Pancreas (tissue), 10 donors: ENCODE data around the gene TTC7B. TPM values are rescaled to one million over a fixed set of nuclear protein-coding genes. Genes with fewer than 3 reads are reported as not detected.

ENCODE experiments used
- ATAC-seq, 4 donors: fragments of 200-7000 bp; cut with Tn5 transposase; one replicate each; pipeline versions ENCODE4 v1.8.0 to v1.9.1; 2020; ENCODE audit warnings: mild to moderate bottlenecking in 4 of 4, moderate library complexity in 4 of 4
- DNase-seq, 6 donors: peaks; one replicate each; pipeline ENCODE4 v3.0.0-alpha.2; 2020
- FAIRE-seq: peaks from 2 replicates; lab custom pipeline; 2012; peaks lifted over from hg19 to GRCh38; lab: Jason Lieb, UNC
- H3K27ac ChIP-seq, 4 donors: fragments of 200-600 bp; sonication (generic); 1 replicate in 3 of 4; 2 replicates in 1 of 4; pipeline versions ENCODE4 v1.5.0 to v1.8.0; 2020
- H3K27me3 ChIP-seq, 4 donors: fragments of 200-600 bp; one replicate each; pipeline ENCODE4 v1.8.0; 2021
- H3K36me3 ChIP-seq, 3 donors: fragments of 200-600 bp; sonication (generic) in 1 of 3; one replicate each; pipeline versions ENCODE4 v1.5.0 to v1.8.0; 2020 to 2021
- H3K4me1 ChIP-seq, 3 donors: fragments of 200-600 bp; one replicate each; pipeline ENCODE4 v1.8.0; 2021
- H3K4me3 ChIP-seq, 4 donors: fragments of 200-600 bp; sonication (generic) in 2 of 4; one replicate each; pipeline versions ENCODE4 v1.5.0 to v1.8.0; 2020 to 2021
- H3K9me3 ChIP-seq, 4 donors: fragments of 200-600 bp; one replicate each; pipeline ENCODE4 v1.8.0; 2021
- CTCF ChIP-seq, 4 donors: fragments of 200-600 bp; sonication (generic) in 3 of 4; IDR thresholded peaks; one replicate each; pipeline versions ENCODE4 v1.5.0 to v1.8.0; 2021; ENCODE audit warnings: antibody characterized with exemption in 4 of 4
- WGBS, 2 donors: extraction: QIAGEN DNeasy Blood & Tissue Kit; methylation state at CpG; one replicate each; pipeline ENCODE4 v1.1.7; 2013; 5-methylcytosine and 5-hydroxymethylcytosine counted together
- intact Hi-C, 3 donors: fragments of 100-400 bp; cut with DNase I; formaldehyde crosslinking; loops; one replicate each; pipeline versions ENCODE4 v1.11.1 to v1.14.2; 2022
- polyA plus RNA-seq, 2 donors: library from polyadenylated mRNA; stranded (reverse); fragments of 200-250 nt; gene quantifications; one replicate each; pipeline ENCODE4 v1.2.3, GENCODE V29; 2013
- total RNA-seq, 6 donors: library from RNA; stranded (reverse); fragmentation: NEBNext Ultra II Directional in 4 of 6; extraction: Animal tissue kit (Norgen Biotek cat#: 25700) in 4 of 6; gene quantifications; one replicate each; pipeline versions ENCODE4 v1.2.1 to v1.2.4, GENCODE V29; 2021 to 2023
- donor health status: healthy with polysubstance abuse.
- donor health status: DM: no; HTN: no; CAD: no; lungs with moderate emphysema.
- donor health status: DM: no; HTN: no; CAD: no.
- donor health status: control.
- donor health status: control.
- donor health status: Bipolar disorder and iron deficiency.
- donor health status: DM: yes; HTN: yes; CAD: no.
- donor health status: DM: no; HTN: no; CAD: no.
- donor health status: DM: no; HTN: no; CAD: no.
- donor health status: DM: yes; HTN: yes; CAD: no.

Gene TTC7B
- total and polyA plus RNA-seq, 8 donors, result 8.9 to 39.6 (median 29.6) TPM

GRCh38 chr14:90543876-90544275 is 272.4 kb downstream of the TTC7B start:
- no peak for ATAC-seq
- no peak overlapping the region for H3K4me3 ChIP-seq
- FAIRE-seq, result no peak
- no peak overlapping the region for H3K27ac ChIP-seq
- no peaks in the 10 kb centered on the region for H3K27me3 ChIP-seq
- WGBS, 2 donors, result 89 to 92% methylated on average over 6 of the region's 6 CpGs
- intact Hi-C loops, result no loop called here
- TF ChIP-seq CTCF (IDR thresholded peaks at IDR 0.05), result no peak
- no peaks in the 10 kb centered on the region for H3K36me3 ChIP-seq
- no peak for DNase-seq
- H3K9me3 ChIP-seq, result no peaks in the 10 kb centered on the region
- no peaks in the 10 kb centered on the region for H3K4me1 ChIP-seq

GRCh38 chr14:90541076-90541634 is 275.1 kb downstream of the TTC7B start:
- peak in 2 of 6 donors; percentile 51 to 60 for DNase-seq
- WGBS, 2 donors, result 95 to 97% methylated on average over 26 of the region's 26 CpGs
- no peak for FAIRE-seq

GRCh38 chr14:90540437-90540836 is 275.8 kb downstream of the TTC7B start:
- intact Hi-C loops, result no loop called here
- no peak for TF ChIP-seq CTCF (IDR thresholded peaks at IDR 0.05)
- 88 to 93% methylated on average over 4 of the region's 4 CpGs for WGBS, 2 donors
- DNase-seq (no peak), FAIRE-seq (no peak), ATAC-seq (no peak)
- Histone ChIP-seq H3K4me1 (no peaks in the 10 kb centered on the region), H3K4me3 (no peak overlapping the region), H3K27me3 (no peaks in the 10 kb centered on the region), H3K9me3 (no peaks in the 10 kb centered on the region), H3K36me3 (no peaks in the 10 kb centered on the region), H3K27ac (no peak overlapping the region)

More at GRCh38 chr14:90541076-90541634, 275.1 kb downstream of the TTC7B start:
- H3K4me1 ChIP-seq, result no peaks in the 10 kb centered on the region
- H3K9me3 ChIP-seq, result no peaks in the 10 kb centered on the region
- H3K27me3 ChIP-seq, result no peaks in the 10 kb centered on the region
- ATAC-seq, result no peak
- TF ChIP-seq CTCF (IDR thresholded peaks at IDR 0.05), result no peak
- H3K4me3 ChIP-seq, result no peak overlapping the region
- no peaks in the 10 kb centered on the region for H3K36me3 ChIP-seq
- no peak overlapping the region for H3K27ac ChIP-seq
- intact Hi-C loops, result no loop called here

GRCh38 chr14:90539996-90540395 is 276.2 kb downstream of the TTC7B start:
- whole genome bisulfite sequencing, 2 donors, result 91 to 92% methylated on average over 12 of the region's 12 CpGs
- Histone ChIP-seq H3K27ac (no peak overlapping the region), H3K36me3 (no peaks in the 10 kb centered on the region), H3K4me1 (no peaks in the 10 kb centered on the region), H3K9me3 (no peaks in the 10 kb centered on the region), H3K27me3 (no peaks in the 10 kb centered on the region), H3K4me3 (no peak overlapping the region)
- TF ChIP-seq CTCF (IDR thresholded peaks at IDR 0.05), result no peak
- intact Hi-C loops, result no loop called here
- DNase-seq (no peak), ATAC-seq (no peak), FAIRE-seq (no peak)

- intact Hi-C loops, result no loop called here
- Histone ChIP-seq H3K4me1 (no peaks in the 10 kb centered on the region), H3K9me3 (no peaks in the 10 kb centered on the region), H3K27me3 (no peaks in the 10 kb centered on the region), H3K4me3 (no peak overlapping the region), H3K27ac (no peak overlapping the region), H3K36me3 (no peaks in the 10 kb centered on the region)
- ATAC-seq (no peak), FAIRE-seq (no peak), DNase-seq (no peak)
- TF ChIP-seq CTCF (IDR thresholded peaks at IDR 0.05), result no peak
- WGBS, 2 donors, result 93 to 96% methylated on average over 3 of the region's 3 CpGs
Measured at GRCh38 chr14:90539496-90539775, 276.8 kb downstream of the TTC7B start.
